NAMALWA (cell line): Measurements from ENCODE around the gene MYO1H.
"Not testable (repeated sequence)": the region's sequence is repeated elsewhere in the genome, so short reads cannot be mapped to it uniquely, and the experiment has no call there.

ENCODE experiments used
- DNase-seq: peaks from one replicate; pipeline ENCODE4 v3.0.0-alpha.2; 2015; ENCODE audit warnings: low spot score

The MYO1H gene, protein sequence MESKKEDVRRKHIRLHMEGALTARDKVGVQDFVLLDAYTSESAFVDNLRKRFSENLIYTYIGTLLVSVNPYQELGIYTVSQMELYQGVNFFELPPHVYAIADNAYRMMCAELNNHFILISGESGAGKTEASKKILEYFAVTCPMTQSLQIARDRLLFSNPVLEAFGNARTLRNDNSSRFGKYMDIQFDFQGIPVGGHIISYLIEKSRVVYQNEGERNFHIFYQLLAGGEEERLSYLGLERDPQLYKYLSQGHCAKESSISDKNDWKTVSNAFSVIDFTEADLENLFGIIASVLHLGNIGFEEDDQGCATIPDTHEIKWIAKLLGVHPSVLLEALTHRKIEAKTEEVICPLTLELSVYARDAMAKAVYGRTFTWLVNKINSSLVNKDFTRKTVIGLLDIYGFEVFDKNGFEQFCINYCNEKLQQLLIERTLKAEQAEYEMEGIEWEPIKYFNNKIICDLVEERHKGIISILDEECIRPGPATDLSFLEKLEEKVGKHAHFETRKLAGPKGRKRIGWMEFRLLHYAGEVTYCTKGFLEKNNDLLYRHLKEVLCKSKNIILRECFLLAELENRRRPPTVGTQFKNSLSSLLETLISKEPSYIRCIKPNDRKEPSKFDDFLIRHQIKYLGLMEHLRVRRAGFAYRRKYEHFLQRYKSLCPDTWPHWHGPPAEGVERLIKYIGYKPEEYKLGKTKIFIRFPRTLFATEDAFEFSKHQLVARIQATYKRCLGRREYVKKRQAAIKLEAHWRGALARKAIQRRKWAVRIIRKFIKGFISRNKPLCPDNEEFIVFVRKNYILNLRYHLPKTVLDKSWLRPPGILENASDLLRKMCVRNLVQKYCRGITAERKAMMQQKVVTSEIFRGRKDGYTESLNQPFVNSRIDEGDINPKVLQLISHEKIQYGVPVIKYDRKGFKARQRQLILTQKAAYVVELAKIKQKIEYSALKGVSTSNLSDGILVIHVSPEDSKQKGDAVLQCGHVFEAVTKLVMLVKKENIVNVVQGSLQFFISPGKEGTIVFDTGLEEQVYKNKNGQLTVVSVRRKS

DNA sequence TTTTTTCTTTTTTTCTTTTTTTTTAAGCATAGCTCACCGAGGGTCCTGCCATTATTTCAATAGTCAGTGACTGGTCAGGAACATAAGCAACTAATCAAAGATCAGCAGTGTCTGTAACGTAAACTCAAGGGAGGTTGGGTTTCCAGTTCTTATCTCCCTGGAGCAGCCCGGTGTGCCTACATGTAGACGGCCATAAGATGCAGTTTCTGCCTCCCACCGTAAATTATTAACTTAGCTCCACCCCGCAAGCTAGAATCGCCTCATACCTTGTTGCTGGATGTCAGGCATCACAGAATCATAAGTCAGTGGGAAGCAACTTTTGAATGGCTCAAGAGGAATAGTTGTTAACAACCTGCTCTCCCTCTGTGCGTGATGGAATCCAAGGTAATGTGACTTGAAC, at the start of gene MYO1H:
MYO1H (plus strand) TSS at position 312 of the 400 bp plus-strand sequence; CDS start at position 373, 61 bp downstream.
- no peak for DNase-seq

DNA sequence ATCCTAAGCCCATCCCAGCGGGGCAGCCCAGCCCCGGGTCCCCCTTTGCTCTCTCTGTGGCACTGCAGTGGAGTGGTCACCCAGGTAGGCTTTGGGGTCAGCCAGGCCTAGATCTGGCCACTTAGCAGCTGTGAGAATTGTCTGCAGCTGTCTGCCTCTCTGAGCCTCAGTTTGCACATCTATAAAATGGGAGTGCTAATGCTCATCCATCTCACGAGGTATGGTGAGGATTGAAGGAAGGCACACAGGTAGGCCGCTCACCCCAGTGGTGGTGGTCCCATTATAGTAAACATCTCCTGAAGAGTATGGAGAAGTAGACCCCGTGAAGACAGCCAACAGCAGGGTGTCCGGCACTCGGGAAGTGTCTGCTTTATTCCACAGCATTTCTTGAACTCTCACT, 47.9 kb upstream of the MYO1H start:
- DNase-seq: no peak

DNA sequence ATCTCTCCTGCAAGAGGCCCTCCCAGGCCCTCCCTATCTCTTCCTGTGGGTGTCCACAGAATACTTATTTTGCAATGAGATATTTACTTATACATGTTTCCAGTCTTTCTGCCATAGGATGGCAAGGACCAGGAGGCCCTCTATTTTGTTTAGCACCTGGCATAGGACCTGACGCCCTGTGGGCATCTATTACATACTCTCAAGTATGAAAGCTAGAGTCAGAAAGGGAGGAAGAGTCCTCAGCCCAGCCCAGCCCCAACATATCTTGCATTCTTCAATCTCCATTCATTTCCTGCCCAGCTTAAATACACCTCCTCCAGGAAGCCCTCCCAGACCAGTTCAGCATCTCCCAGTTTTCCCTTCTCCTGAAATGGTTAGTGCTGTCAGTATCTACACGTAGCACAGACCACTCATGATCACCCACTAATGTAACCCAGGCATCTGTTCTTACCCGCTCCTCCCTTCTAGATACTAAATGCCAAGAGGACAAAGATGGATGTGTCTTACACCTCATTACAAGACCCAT, 46.0 kb upstream of the MYO1H start:
- no peak for DNase-seq

DNA sequence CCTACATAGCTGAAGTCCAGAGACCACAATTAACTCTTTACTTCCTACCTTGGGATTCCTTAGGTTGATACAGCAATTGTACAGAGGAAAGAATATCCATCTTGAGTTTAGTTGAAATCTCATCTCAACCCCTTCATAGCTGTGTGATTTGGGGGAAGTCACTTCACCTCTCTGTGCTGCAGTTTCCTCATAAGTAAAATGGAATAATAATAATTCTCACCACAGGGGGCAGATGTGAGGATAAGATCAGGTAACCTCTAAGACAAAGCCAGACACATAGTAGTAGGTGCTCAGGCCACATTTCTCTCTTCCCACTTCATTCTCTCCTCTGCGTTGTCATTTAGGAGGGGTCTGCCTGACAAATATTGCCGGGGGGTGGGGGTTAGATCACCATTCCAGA, 45.3 kb upstream of the MYO1H start:
- peak; percentile 63 for DNase-seq

DNA sequence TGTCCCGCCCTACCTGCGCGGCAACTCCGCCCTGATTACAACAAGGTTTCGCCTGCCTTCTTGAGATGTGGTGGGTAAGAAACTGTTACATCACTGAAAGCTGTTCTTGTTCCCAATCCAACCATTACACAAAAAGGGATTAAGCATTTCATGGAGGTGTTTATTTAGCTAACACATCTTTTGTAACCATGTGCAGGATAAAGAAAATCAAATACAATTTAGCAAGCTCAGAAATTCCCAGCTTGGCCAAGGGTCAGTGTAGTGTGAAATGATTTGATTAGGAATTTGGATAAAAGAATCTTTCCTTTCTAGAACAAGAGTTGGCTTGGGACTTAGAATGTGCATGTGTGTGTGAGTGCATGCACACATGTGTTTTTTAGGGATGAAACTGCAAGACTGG, 44.9 kb upstream of the MYO1H start:
- no peak for DNase-seq

DNA sequence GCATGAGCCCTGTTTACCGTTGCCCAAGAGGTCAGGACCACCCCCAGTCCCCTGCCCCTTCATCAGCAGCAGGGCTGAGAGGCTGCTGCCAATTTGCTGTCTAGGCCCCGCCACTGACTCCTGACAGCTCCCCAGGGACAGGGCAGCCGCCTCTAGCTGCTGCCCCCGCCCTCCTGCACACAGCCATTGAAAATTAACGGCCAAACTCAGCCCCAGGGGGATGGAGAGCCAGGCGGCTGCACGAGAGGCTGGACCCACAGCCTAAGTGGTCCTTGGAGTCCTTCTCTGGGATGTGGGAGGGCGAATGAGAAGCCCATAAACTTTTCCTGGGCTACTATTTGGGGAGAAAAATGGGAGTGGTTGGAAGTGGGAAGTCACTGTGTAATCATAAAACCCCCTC, 43.2 kb upstream of the MYO1H start:
- DNase-seq: peak; percentile 36

DNA sequence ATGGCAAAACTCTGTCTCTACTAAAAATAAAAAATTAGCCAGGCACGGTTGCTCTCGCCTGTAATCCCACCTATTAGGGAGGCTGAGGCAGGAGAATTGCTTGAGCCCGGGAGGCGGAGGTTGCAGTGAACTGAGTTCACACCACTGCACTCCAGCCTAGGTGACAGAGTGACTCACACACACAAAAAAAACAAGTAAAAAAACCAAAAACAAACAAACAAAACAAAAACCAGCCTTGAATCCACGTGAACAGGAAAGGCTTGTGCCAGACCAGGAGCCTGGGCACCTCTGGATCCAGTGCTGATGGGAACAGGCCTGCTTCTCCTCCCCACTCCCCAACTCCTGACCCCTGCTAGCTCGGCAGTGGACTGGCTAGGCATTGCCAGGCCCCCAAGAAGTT, 42.2 kb upstream of the MYO1H start:
- DNase-seq: no peak

DNA sequence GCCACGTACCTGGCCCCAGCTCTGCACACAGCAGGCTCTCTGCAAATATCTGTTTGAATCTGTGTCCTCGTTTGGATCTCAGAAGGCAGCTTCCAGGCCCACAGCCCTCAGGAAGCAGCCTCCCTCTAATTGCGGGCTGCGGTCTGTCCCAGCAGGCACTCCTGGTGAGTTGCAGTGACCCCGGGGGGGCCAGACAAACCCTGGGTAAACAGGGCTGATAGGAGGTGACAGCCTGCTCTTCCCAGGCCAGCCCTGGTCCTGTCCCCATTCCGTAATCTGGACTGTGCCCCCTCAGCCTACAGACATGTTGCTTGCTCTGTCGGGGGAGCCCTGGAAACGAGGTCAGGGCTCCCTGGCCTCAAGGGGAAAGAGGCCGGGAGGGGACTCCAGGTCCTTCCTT, 40.6 kb upstream of the MYO1H start:
- no peak for DNase-seq

DNA sequence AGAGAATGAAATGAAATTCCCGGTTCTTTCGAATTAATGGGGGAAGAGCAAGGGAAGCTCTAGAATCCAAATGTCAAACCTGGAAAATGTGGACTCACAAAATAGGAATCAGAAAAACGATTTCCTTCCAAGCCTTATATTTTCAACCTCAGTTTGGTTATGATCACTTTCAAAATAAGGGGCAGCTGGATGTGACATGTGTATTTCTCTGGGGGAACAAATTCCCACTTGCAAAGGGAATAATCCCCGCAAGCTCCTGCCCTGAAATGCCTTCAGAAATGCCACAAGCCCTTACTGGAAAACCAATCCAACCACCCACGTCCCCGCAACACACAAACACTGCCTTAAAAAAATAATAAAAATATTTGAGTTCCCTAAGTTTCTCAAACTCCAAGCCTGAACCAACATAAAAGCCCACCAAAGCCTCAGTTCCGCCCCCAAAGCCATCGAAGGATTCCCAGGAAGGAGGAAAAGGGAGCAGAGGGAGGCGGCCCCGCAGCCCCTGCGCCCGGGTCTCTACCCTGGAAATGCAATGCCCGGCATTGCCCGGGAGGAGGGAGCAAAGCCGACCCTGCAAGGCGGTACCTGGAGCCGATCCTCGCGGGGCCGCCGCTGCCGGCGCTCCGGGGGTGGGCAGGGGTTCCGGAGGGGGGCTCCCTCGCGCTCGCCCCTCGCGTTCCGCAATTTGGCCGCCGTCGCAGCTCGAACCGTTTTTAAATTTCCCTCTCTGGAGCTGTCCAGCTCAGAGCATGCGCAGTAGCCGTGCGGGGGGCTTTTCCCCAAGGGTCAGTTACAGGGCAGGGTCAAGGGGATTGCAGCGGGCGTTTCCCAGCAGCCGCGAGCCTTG, 38.9 kb upstream of the MYO1H start, which contains the start of gene FOXN4:
FOXN4 (minus strand) TSS at position 751 of the 847 bp plus-strand sequence. CDS start 963 bp downstream, outside the sequence.
- DNase-seq: peak; percentile 33

DNA sequence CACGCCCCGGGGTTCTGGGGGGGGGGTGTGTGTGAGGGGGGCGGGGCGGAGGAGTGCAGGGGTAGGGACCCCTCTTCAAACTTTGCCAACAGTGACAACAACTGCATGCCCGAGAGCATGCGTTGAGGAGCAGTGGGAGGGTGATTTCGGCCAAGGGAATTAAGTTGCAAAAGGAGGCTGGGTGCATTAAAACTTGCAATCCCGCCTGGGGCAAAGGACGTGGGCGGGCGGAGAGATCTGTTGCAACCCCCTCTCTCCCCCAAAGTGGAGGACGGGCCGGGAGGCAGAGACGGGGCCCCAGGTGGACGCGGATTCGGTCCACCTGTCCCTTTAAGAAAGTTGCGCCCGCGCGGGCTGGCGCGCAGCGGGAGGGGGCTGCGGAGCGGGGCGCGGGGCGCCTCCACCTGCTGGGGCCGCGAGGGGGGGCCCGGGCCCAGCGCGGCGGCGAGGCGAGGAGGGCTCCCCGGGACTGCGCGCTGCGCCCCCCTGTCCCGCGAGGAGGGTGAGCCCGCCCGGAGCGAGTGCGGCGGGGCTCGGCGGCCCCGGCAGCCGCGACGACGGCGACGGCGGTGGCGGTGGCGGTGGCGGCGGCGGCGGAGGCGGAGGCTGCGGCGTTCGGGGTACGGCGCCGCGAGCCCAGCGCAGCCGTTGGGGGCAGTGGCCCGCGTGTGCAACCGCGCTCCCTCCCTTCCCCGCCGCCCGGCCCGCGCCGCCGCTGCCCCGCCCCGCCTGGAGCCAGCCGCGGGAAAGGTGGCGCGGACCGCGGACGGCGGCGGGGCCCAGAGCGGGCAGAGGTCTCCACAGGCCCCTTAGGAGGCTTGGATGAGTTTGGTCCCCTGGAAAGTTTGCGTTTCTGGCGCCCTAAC, 38.1 kb upstream of the MYO1H start:
- DNase-seq: peak; percentile 71

DNA sequence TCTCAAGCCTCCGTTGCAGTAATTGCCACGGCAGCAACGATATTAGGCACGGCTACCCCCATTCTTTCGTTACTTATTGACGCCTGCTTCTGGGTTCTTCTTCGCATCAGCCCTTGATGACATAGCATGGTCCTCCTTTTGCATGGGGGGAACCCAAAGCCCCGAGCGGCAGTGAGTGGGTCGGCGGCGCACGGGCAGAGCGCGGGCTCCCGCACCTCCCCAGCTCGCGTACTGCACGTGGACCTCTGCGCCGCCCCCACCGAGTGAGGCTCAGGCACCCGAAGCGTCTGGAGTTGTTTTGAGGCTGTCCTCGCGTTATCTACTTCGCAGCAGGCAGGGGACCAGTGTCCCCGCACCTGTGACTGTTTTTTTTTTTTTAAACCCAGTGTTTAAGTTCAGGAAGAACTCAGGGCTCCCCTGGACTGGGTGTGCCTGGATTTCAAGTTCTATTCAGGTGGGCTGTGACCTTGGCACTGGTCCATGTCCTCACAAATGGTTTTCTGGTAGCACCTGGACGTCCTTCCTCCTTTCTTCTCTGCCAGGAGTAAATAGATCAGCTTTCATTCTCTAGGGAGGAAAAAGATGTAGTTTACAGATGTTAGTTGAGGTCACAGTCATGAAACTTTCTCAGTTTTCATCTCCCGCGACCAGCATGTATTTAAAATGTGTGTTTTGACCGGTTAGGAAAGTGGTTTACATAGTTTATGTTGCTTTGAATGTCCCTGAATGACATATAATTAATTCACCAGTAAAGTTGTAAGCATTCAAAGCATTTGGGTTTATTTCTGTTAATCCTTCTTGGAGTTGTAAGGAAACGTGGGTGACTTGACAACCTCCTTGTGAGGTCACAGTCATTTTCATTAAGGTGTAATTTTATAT, 37.2 kb upstream of the MYO1H start:
- DNase-seq: peak; percentile 83

DNA sequence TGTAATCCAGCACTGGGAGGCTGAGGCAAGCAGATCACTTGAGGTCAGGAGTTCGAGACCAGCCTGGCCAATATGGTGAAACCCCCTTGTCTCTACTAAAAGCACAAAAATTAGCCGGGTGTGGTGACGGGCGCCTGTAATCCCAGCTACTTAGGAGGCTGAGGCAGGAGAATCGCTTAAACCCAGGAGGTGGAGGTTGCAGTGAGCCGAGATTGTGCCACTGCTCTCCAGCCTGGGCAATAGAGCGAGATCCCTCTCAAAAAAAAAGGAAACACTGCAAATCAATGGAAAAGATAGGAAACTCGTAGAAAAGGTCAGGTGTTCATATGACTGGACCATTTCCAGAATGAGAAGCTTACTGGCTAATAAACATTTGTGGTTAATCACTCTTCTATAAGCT, 26.4 kb upstream of the MYO1H start:
- not testable (repeated sequence) for DNase-seq

DNA sequence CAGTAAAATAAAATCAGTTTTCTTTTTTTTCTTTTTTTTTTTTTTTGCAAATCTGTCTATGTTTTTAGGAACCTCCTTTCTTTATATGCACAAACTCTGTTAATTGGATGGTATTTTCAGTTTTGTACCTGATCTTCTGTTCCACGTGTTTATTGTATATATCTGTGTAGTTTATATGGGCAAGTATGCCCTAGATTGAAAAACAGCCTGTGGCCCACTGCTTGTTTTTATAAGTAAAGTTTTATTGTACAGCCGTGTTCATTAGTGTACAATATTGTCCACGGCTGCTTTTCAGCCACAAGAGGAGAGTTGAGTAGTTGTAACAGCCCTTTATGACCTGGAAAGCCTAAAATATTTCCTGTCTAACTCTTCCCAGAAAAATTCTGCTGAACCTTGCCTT, 18.7 kb upstream of the MYO1H start:
- DNase-seq: no peak

DNA sequence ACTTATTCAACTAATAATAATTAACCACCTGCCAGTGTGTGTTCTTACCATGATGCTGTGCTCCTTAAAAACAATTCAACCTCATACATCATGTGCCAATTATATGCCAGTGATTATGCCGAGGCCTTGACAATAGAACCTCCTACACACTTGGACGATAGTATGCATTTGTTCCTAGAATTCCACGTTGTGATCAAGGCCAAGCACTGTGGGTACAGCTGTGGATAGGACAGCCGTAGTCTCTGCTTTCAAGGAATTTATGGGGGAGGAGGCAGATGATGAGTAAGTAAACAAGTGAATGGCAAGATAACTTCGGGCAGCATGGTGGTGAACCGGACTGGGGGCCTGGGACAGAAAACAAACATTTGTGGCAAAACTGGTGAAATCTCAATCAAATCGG, 18.0 kb upstream of the MYO1H start:
- DNase-seq: no peak

DNA sequence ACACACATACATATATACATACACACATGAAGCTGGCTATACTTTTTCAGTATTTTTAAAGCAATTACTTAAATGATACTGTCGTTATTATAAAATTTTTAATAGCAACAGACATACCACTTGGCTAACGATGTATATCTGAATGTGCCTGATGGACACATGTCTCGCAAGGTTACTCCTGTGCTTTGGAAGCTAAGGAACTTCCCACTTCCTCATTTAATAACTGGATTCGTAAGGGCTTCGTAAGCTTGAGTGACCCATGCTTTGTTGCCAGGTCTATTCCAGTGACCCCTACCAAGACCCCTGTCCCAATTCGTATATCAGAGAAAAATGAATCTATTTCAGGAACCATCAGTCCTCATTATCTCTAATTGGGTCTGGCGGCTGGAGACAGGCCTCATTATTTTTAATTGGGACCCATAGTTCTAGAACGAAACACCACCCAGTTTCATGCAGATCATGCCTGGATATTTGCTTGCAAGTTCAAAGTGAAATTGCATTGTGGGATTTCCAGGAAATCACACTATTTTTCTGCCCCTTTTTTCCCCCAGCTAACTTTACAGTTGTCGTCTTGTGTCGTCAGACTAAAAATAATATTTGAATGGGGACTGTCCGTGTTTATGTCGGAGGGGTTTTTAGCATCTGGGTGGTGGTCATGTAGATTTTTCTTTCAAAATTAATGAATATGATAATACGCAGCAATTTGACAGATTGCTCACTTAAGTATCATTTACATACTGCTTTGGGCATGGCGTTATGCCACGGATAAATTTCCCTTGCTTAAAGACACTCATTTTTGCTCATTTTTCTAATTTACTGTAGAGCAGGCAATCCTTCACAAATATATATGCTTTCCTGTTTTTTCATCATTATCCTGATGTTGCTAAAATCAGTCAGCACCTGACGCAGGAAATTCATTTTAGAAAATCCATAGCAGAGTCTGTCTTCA, 17.1 kb upstream of the MYO1H start:
- DNase-seq: no peak

DNA sequence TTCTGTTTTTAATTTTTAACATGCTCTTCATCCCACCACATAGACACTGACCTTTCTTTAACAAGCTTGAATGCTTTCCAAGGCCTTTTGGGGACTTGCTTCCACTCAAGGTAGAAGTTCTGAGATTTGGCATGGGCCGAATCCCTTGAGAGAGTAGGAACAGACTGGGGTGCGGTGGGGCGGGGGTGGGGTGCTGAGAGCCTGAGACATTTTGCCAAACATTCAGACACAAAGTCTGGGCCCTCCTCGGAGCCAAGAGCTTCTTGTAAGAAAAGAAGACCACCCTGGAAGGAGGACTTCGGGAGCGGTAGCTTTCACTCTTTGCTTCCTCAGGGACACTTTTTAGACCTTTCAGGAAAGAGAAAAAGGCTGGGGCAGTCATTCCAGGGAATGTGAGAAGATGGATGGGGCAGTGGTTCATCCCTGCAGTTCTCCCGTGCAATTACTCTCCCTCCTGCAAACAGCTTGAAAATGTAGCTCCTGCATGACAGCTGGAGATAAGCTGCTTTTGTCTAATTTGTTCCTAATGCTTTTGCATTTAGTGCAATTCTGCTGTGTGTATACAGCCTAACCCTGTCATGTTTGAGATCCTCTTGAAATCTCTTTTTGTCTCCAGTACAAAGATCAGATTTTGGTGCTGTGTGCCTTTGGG, 16.3 kb upstream of the MYO1H start:
- no peak for DNase-seq

DNA sequence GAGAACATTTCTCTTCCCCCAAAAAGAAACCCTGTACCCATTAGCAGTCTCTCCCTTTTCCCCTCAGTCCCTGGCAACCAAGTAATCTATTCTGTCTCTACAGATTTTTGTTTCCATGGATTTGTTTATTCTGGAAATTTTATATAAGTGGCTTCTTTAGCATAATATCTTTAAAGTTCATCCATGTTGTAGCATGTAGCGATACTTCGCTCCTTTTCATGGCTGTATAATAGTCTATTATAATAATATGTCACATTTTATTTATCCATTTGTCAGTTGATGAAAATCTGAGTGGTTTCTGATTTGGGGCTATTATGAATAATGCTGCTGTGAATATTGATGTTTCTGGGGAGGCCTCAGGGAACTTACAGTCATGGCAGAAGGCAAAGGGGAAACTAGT, 12.8 kb upstream of the MYO1H start:
- DNase-seq: no peak

DNA sequence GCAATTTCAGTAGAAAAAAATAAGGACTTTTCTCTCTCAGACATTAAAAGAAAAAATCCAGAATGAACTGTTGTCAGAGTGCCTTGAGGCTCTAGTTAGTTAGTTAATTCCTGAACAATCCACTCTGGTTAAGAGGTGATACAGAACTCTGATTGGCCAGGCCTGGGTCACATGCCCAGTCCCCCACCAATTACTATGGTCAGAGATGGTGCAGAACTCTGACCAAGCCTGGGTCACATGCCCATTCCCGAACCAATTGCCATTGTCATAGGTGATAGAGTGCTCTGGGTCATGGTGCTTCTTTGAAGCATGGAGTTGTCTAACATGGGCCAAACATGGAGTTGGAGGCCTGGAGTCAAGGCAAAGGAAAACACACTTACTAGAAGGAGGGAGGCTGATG, 11.1 kb upstream of the MYO1H start:
- no peak for DNase-seq
